ENCODE data around the gene FAM180A. TPM values are rescaled to one million over a fixed set of nuclear protein-coding genes. Genes with fewer than 3 reads are reported as not detected.

The FAM180A gene
- total RNA-seq, 4 donors from 2014 or later: 0.65 to 1.9 (median 1.4) TPM; not detected in 1

GRCh38 chr7:135758531-135758932, 9.9 kb upstream of the FAM180A start:
- Histone ChIP-seq H3K27ac (peak overlapping the region; percentile 47 to 60 (median 56)), H3K36me3 (no peaks in the 10 kb centered on the region), H3K9me3 (no peaks in the 10 kb centered on the region), H3K27me3 (peaks cover 0 to 3% (median 0%) of the 10 kb centered on the region in 3 donors), H3K4me1 (peaks cover 14 to 21% of the 10 kb centered on the region in 2 donors), H3K4me3 (peak overlapping the region; percentile 24 to 41 (median 30))
- in situ Hi-C loops (cut with MboI; ENCODE audit: low sequenced_read_pairs in 4 of 4) (no loop called here), intact Hi-C loops (cut with DNase I; ENCODE audit: low total_unique reads) (no loop called here)
- ATAC-seq (peak in 1 of 2 donors; percentile 8), DNase-seq (no peak)
- TF ChIP-seq POLR2A (IDR thresholded peaks at IDR 0.05) (no peak), CTCF (IDR thresholded peaks at IDR 0.05 in 4 of 5, conservative IDR thresholded peaks at IDR 0.05 in 1 of 5) (no peak)

GRCh38 chr7:135757719-135758411, 9.3 kb upstream of the FAM180A start:
- H3K27ac ChIP-seq: peak overlapping the region; percentile 47 to 60 (median 56)
- H3K36me3 ChIP-seq: no peaks in the 10 kb centered on the region
- ATAC-seq (peak in 1 of 2 donors; percentile 13), DNase-seq (peak in 1 of 2 donors; percentile 35)
- in situ Hi-C loops (cut with MboI; ENCODE audit: low sequenced_read_pairs in 4 of 4) (no loop called here), intact Hi-C loops (cut with DNase I; ENCODE audit: low total_unique reads) (no loop called here)
- peaks cover 0 to 3% (median 0%) of the 10 kb centered on the region in 3 donors for H3K27me3 ChIP-seq
- no peaks in the 10 kb centered on the region for H3K9me3 ChIP-seq
- TF ChIP-seq POLR2A (IDR thresholded peaks at IDR 0.05) (no peak), CTCF (IDR thresholded peaks at IDR 0.05 in 4 of 5, conservative IDR thresholded peaks at IDR 0.05 in 1 of 5) (no peak)
- H3K4me3 ChIP-seq: peak overlapping the region; percentile 24 to 41 (median 30)
- peaks cover 14 to 21% of the 10 kb centered on the region in 2 donors for H3K4me1 ChIP-seq

- in situ Hi-C loops (cut with MboI; ENCODE audit: low sequenced_read_pairs in 4 of 4) (no loop called here), intact Hi-C loops (cut with DNase I; ENCODE audit: low total_unique reads) (no loop called here)
- Histone ChIP-seq H3K27ac (no peak overlapping the region), H3K4me1 (peaks cover 14 to 21% of the 10 kb centered on the region in 2 donors), H3K27me3 (peaks cover 0 to 3% (median 0%) of the 10 kb centered on the region in 3 donors), H3K36me3 (no peaks in the 10 kb centered on the region), H3K9me3 (no peaks in the 10 kb centered on the region), H3K4me3 (no peak overlapping the region)
- no peak for ATAC-seq
- TF ChIP-seq POLR2A (IDR thresholded peaks at IDR 0.05) (no peak), CTCF (IDR thresholded peaks at IDR 0.05 in 4 of 5, conservative IDR thresholded peaks at IDR 0.05 in 1 of 5) (no peak)
- no peak for DNase-seq
Measured at GRCh38 chr7:135756191-135756590, 7.6 kb upstream of the FAM180A start.

GRCh38 chr7:135755351-135755753, 6.7 kb upstream of the FAM180A start:
- intact Hi-C loops (cut with DNase I; ENCODE audit: low total_unique reads): loop anchor here (2.0 kb wide), 1 partner anchor 83 kb away; no protein-coding TSS in a partner anchor
- in situ Hi-C loops (cut with MboI; ENCODE audit: low sequenced_read_pairs in 4 of 4): no loop called here
- Histone ChIP-seq H3K36me3 (no peaks in the 10 kb centered on the region), H3K27ac (peak overlapping the region; percentile 38 to 61 (median 57)), H3K9me3 (no peaks in the 10 kb centered on the region), H3K4me1 (peaks cover 14 to 21% of the 10 kb centered on the region in 2 donors), H3K4me3 (no peak overlapping the region), H3K27me3 (peaks cover 0 to 3% (median 0%) of the 10 kb centered on the region in 3 donors)
- no peak for TF ChIP-seq CTCF (IDR thresholded peaks at IDR 0.05 in 4 of 5, conservative IDR thresholded peaks at IDR 0.05 in 1 of 5)
- no peak for TF ChIP-seq POLR2A (IDR thresholded peaks at IDR 0.05)
- ATAC-seq (peak; percentile 96 to 98), DNase-seq (peak; percentile 63 to 79)

All from gastrocnemius medialis (tissue), 4 donors.